Measurements from ENCODE around the gene PTF1A. TPM values are rescaled to one million over a fixed set of nuclear protein-coding genes. Genes with fewer than 3 reads are reported as not detected.

The PTF1A gene
- total RNA-seq, 4 donors from 2014 or later, result not detected

- intact Hi-C loops (cut with DNase I; ENCODE audit: low total_unique reads), result no loop called here
- no peak for DNase-seq (ENCODE audit: low spot score in 2 of 2)
- H3K4me3 ChIP-seq (ENCODE audit: low read depth, poor library complexity, severe bottlenecking), result no peak overlapping the region
- TF ChIP-seq CTCF (IDR thresholded peaks at IDR 0.05), result no peak
- TF ChIP-seq POLR2A (IDR thresholded peaks at IDR 0.05), result no peak
- 74 to 80% methylated on average over 12 of the region's 12 CpGs for WGBS, 2 donors
Observed at GRCh38 chr10:23150610-23151009, 41.5 kb upstream of the PTF1A start.

- no peak for DNase-seq (ENCODE audit: low spot score in 2 of 2)
- no peak for TF ChIP-seq CTCF (IDR thresholded peaks at IDR 0.05)
- TF ChIP-seq POLR2A (IDR thresholded peaks at IDR 0.05), result no peak
- no peak overlapping the region for H3K4me3 ChIP-seq (ENCODE audit: low read depth, poor library complexity, severe bottlenecking)
- WGBS, 2 donors, result 72 to 84% methylated on average over 7 of the region's 7 CpGs
- intact Hi-C loops (cut with DNase I; ENCODE audit: low total_unique reads), result no loop called here
Observed at GRCh38 chr10:23151071-23151470, 41.0 kb upstream of the PTF1A start.

GRCh38 chr10:23155169-23155568 lies 36.9 kb upstream of the PTF1A start:
- intact Hi-C loops (cut with DNase I; ENCODE audit: low total_unique reads), result no loop called here
- TF ChIP-seq POLR2A (IDR thresholded peaks at IDR 0.05), result no peak
- TF ChIP-seq CTCF (IDR thresholded peaks at IDR 0.05), result no peak
- WGBS, 2 donors, result 72 to 82% methylated on average over 7 of the region's 7 CpGs
- DNase-seq (ENCODE audit: low spot score in 2 of 2), result no peak
- H3K4me3 ChIP-seq (ENCODE audit: low read depth, poor library complexity, severe bottlenecking), result no peak overlapping the region

- 62 to 63% methylated on average over 10 of the region's 10 CpGs for WGBS, 2 donors
- intact Hi-C loops (cut with DNase I; ENCODE audit: low total_unique reads), result no loop called here
- TF ChIP-seq POLR2A (IDR thresholded peaks at IDR 0.05) (no peak), CTCF (IDR thresholded peaks at IDR 0.05) (no peak)
- no peak overlapping the region for H3K4me3 ChIP-seq (ENCODE audit: low read depth, poor library complexity, severe bottlenecking)
- no peak for DNase-seq (ENCODE audit: low spot score in 2 of 2)
Observed at GRCh38 chr10:23156447-23157150, 35.5 kb upstream of the PTF1A start.

GRCh38 chr10:23157239-23157681 lies 34.9 kb upstream of the PTF1A start:
- TF ChIP-seq CTCF (IDR thresholded peaks at IDR 0.05), result no peak
- TF ChIP-seq POLR2A (IDR thresholded peaks at IDR 0.05), result no peak
- WGBS, 2 donors, result 48 to 59% methylated on average over 14 of the region's 14 CpGs
- no peak overlapping the region for H3K4me3 ChIP-seq (ENCODE audit: low read depth, poor library complexity, severe bottlenecking)
- intact Hi-C loops (cut with DNase I; ENCODE audit: low total_unique reads), result no loop called here
- no peak for DNase-seq (ENCODE audit: low spot score in 2 of 2)

All from lower leg skin (tissue), 4 donors.